GM23248 (cell line): ENCODE measurements around the gene CEP95.

Experiments
- EZH2 ChIP-seq: fragments of 200-600 bp; sonication (generic); IDR thresholded peaks from 2 replicates; pipeline ENCODE4 v1.6.1; 2018; ENCODE audit warnings: antibody characterized with exemption, mild to moderate bottlenecking; ENCODE audit not compliant: insufficient read depth, poor library complexity, severe bottlenecking
- EZH2phosphoT487 ChIP-seq: fragments of 200-600 bp; sonication (generic); IDR thresholded peaks from 2 replicates; pipeline ENCODE4 v1.6.1; 2018; ENCODE audit warnings: antibody characterized with exemption, moderate library complexity, mild to moderate bottlenecking, low read depth; ENCODE audit not compliant: insufficient read depth

DNA sequence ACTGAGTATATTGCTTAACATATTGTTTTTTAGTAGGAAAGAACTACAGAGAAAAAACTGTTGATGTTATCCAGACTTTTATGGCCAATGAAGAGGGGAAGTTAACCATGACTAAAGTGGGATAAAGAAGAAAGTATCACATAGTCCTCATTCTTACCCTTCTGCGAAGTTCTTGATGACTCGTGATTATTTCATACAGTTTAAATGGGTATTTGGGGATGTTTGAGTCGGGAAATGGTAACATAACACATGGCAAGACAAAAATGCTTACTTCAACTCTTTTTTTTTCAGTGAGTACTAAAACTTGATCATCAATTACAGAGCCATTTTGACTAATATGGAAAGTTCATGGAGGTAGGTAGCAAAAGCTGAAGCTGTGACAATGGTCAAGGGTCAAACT lies 14.8 kb upstream of the CEP95 start:
- TF ChIP-seq EZH2phosphoT487 (no peak), EZH2 (no peak)
